ENCODE measurements around the gene STK24. TPM values are rescaled to one million over a fixed set of nuclear protein-coding genes. Genes with fewer than 3 reads are reported as not detected.

The STK24 gene
- total RNA-seq, 1 donor from 2014 or later: 168 TPM

DNA sequence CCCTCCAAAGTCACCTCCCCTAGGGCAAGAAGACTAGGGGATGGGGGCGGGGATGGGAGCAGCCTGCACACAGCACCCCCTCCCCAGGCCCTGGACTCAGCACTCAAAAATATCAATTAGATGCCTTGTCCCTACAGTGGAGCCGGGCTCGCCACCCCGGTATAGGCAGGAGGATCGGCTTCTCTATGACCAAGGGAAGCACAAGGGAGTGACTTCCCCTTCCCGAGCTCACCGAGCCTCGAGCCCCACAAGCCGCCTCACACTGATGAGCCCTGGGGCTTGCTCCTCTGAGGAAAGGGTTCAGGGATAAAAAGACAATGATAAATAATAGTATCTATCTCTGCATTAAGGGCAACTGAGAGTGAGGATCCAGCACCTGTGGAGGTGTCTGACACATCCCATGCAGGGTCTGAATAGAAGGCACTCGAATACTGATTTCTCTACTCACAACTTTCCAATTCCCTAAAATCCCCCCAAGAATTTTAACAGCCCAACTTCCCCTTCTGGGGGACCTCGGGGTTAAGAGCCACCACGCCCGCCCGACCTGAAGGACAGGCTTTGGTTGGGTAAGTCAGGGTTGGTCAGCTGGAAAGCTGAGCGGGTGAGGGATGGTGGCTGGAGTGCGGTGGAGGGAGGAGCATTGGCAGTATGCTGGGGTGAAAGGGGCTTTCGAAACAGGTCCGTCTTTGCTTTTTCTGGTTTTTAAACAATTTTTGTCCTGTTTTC lies 51.3 kb downstream of the STK24 start:
- FAIRE-seq (no peak), DNase-seq (ENCODE audit: low read depth) (no peak)
- Histone ChIP-seq H3K36me3 (ENCODE audit: control insufficient read depth, insufficient read depth, low read length) (peaks cover 10% of the 10 kb centered on the region), H3K4me3 (ENCODE audit: low read depth, low read length) (no peak overlapping the region), H3K27me3 (ENCODE audit: control insufficient read depth, insufficient read depth, low read length) (no peaks in the 10 kb centered on the region)
- TF ChIP-seq, protein P1, sequence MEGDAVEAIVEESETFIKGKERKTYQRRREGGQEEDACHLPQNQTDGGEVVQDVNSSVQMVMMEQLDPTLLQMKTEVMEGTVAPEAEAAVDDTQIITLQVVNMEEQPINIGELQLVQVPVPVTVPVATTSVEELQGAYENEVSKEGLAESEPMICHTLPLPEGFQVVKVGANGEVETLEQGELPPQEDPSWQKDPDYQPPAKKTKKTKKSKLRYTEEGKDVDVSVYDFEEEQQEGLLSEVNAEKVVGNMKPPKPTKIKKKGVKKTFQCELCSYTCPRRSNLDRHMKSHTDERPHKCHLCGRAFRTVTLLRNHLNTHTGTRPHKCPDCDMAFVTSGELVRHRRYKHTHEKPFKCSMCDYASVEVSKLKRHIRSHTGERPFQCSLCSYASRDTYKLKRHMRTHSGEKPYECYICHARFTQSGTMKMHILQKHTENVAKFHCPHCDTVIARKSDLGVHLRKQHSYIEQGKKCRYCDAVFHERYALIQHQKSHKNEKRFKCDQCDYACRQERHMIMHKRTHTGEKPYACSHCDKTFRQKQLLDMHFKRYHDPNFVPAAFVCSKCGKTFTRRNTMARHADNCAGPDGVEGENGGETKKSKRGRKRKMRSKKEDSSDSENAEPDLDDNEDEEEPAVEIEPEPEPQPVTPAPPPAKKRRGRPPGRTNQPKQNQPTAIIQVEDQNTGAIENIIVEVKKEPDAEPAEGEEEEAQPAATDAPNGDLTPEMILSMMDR (IDR thresholded peaks at IDR 0.05; ENCODE audit: insufficient read depth, low read length, severe bottlenecking): no peak

DNA sequence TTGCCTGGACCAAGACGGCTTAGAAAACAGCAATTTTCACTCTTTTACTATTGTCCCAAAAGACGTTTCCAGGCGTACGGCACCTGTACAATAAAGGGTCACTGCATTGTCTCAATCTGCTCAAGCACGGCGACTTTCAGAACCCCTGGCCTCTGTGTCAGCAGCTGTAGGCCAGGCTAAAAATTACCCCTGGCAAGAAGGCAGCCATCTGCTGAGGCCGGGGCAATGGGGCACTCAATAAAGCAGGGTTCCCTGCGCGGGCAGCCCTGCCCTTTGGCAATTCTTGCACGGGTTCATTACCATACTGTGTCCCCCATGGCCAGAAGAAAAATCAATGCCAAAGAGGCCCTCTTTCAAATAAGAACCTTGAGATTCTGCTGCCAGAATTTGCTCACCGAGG lies 52.1 kb downstream of the STK24 start:
- H3K4me3 ChIP-seq (ENCODE audit: low read depth, low read length): no peak overlapping the region
- FAIRE-seq: no peak

GRCh38 chr13:98524391-98524790 lies 52.5 kb downstream of the STK24 start:
- TF ChIP-seq, protein P1 (IDR thresholded peaks at IDR 0.05; ENCODE audit: insufficient read depth, low read length, severe bottlenecking): no peak
- FAIRE-seq: no peak
- no peak for DNase-seq (ENCODE audit: low read depth)
- Histone ChIP-seq H3K36me3 (ENCODE audit: control insufficient read depth, insufficient read depth, low read length) (peaks cover 11% of the 10 kb centered on the region), H3K4me3 (ENCODE audit: low read depth, low read length) (no peak overlapping the region), H3K27me3 (ENCODE audit: control insufficient read depth, insufficient read depth, low read length) (no peaks in the 10 kb centered on the region)

More for the DNA sequence above, 52.1 kb downstream of the STK24 start:
- Histone ChIP-seq H3K36me3 (ENCODE audit: control insufficient read depth, insufficient read depth, low read length) (peaks cover 11% of the 10 kb centered on the region), H3K27me3 (ENCODE audit: control insufficient read depth, insufficient read depth, low read length) (no peaks in the 10 kb centered on the region)
- no peak for DNase-seq (ENCODE audit: low read depth)
- TF ChIP-seq, protein P1 (IDR thresholded peaks at IDR 0.05; ENCODE audit: insufficient read depth, low read length, severe bottlenecking): no peak

GRCh38 chr13:98523455-98524102 lies 53.3 kb downstream of the STK24 start:
- DNase-seq (ENCODE audit: low read depth) (no peak), FAIRE-seq (no peak)
- TF ChIP-seq, protein P1 (IDR thresholded peaks at IDR 0.05; ENCODE audit: insufficient read depth, low read length, severe bottlenecking): no peak
- Histone ChIP-seq H3K27me3 (ENCODE audit: control insufficient read depth, insufficient read depth, low read length) (no peaks in the 10 kb centered on the region), H3K4me3 (ENCODE audit: low read depth, low read length) (no peak overlapping the region), H3K36me3 (ENCODE audit: control insufficient read depth, insufficient read depth, low read length) (peaks cover 9% of the 10 kb centered on the region)

DNA sequence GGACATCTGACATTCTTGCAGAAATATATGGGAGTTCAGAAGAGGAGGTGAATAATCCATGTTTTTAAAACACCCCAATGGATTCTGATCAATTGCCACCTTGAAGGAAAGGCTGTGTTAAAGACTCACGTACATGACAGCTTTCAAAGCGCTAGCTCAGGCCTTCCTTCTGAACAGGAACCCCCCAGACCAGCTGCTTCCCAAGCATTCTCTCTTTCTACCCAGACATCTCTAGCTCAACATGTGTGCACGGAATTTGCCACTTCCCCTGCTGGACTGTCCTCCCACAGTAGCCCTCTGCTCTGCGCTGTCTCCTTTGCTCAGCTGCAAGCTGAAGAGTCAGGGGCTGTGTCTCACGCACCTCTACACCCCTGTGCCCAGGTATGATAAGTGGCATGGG lies 54.5 kb downstream of the STK24 start:
- FAIRE-seq (peak; percentile 91), DNase-seq (ENCODE audit: low read depth) (no peak)
- H3K27me3 ChIP-seq (ENCODE audit: control insufficient read depth, insufficient read depth, low read length): no peaks in the 10 kb centered on the region
- peaks cover 10% of the 10 kb centered on the region for H3K36me3 ChIP-seq (ENCODE audit: control insufficient read depth, insufficient read depth, low read length)
- no peak overlapping the region for H3K4me3 ChIP-seq (ENCODE audit: low read depth, low read length)
- TF ChIP-seq, protein P1 (IDR thresholded peaks at IDR 0.05; ENCODE audit: insufficient read depth, low read length, severe bottlenecking): no peak
